ENCODE results near the gene STARD7.

DNA sequence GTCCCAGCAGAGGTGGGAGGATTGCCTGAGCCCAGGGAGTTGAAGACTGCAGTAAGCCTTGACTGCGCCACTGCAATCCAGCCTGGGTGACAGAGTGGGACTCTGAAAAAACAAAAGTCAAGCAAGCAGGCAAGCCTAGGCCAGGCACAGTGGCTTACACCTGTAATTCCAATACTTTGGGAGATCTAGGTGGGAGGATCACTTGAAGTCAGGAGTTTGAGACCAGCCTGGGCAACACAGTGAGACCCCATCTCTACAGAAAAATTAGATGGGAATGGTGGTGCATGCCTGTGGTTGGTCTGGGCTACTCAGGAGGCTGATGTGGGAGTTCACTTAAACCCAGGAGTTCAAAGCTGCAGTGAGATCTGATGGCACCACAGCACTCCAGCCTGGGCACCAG is 28.6 kb downstream of the STARD7 start:
- TF ChIP-seq, protein P1, sequence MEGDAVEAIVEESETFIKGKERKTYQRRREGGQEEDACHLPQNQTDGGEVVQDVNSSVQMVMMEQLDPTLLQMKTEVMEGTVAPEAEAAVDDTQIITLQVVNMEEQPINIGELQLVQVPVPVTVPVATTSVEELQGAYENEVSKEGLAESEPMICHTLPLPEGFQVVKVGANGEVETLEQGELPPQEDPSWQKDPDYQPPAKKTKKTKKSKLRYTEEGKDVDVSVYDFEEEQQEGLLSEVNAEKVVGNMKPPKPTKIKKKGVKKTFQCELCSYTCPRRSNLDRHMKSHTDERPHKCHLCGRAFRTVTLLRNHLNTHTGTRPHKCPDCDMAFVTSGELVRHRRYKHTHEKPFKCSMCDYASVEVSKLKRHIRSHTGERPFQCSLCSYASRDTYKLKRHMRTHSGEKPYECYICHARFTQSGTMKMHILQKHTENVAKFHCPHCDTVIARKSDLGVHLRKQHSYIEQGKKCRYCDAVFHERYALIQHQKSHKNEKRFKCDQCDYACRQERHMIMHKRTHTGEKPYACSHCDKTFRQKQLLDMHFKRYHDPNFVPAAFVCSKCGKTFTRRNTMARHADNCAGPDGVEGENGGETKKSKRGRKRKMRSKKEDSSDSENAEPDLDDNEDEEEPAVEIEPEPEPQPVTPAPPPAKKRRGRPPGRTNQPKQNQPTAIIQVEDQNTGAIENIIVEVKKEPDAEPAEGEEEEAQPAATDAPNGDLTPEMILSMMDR (conservative IDR thresholded peaks at IDR 0.05; ENCODE audit: low read length): no peak
- no peak for TF ChIP-seq EZH2phosphoT487 (IDR thresholded peaks at IDR 0.05; ENCODE audit: borderline replicate concordance)

Data from Loucy (cell line).